Measurements from ENCODE around the gene MMP25.
A peak's percentile ranks its signal among the peaks of the same experiment; 100 is the strongest.

MMP25 gene

DNA sequence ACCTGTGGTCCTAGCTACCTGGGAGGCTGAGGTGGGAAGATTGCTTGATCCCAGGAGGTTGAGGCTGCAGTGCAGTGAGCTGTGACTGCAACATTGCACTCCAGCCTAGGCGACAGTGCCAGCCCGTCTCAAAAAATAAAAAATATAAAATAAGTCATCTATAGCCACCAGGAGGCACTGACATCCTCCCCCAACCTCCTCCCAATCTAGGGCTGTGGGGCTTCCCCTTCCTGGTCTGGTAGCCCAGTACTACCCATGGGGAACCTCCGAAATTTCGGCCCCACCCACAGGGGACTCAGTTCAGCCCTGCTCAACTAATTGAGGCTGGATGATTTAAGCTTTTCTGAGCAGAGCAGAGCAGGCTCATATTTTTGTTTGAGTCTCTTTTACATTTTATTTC is 49.5 kb downstream of the MMP25 start:
- no peak overlapping the region for H3K4me3 Mint-ChIP-seq
- no peaks in the 10 kb centered on the region for H3K36me3 Mint-ChIP-seq (ENCODE audit: low read depth)
- no peaks in the 10 kb centered on the region for H3K27me3 Mint-ChIP-seq
- no peak overlapping the region for H3K27ac Mint-ChIP-seq
- H3K4me1 Mint-ChIP-seq (ENCODE audit: low read depth): peaks cover 31% of the 10 kb centered on the region
- no peaks in the 10 kb centered on the region for H3K9me3 Mint-ChIP-seq

GRCh38 chr16:3096362-3096761 is 50.0 kb downstream of the MMP25 start:
- Mint-ChIP-seq H3K4me1 (ENCODE audit: low read depth) (peaks cover 31% of the 10 kb centered on the region), H3K27ac (no peak overlapping the region), H3K9me3 (no peaks in the 10 kb centered on the region), H3K4me3 (no peak overlapping the region), H3K27me3 (no peaks in the 10 kb centered on the region), H3K36me3 (ENCODE audit: low read depth) (no peaks in the 10 kb centered on the region)

DNA sequence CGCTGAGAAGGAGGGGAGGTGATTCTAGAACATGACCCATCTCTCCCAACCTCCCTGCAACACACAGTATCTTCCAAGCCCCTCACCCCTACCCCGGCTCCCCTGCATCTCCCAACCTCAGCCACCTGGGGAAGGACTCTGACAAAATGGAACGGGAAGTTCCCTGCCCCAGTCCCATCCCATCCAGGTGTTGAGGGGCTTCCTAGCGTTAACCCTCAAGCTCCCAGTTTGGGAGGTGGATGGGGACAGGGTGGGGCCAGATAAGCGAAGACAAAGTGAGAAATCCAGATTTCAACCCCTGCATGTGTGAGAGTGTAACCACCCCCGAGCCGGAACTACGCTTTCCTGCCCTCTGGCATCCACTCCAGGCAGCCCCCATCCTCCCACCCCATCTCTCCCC is 50.9 kb downstream of the MMP25 start:
- Mint-ChIP-seq H3K4me1 (ENCODE audit: low read depth) (peaks cover 39% of the 10 kb centered on the region), H3K9me3 (no peaks in the 10 kb centered on the region), H3K36me3 (ENCODE audit: low read depth) (no peaks in the 10 kb centered on the region), H3K27ac (no peak overlapping the region), H3K27me3 (no peaks in the 10 kb centered on the region), H3K4me3 (no peak overlapping the region)

DNA sequence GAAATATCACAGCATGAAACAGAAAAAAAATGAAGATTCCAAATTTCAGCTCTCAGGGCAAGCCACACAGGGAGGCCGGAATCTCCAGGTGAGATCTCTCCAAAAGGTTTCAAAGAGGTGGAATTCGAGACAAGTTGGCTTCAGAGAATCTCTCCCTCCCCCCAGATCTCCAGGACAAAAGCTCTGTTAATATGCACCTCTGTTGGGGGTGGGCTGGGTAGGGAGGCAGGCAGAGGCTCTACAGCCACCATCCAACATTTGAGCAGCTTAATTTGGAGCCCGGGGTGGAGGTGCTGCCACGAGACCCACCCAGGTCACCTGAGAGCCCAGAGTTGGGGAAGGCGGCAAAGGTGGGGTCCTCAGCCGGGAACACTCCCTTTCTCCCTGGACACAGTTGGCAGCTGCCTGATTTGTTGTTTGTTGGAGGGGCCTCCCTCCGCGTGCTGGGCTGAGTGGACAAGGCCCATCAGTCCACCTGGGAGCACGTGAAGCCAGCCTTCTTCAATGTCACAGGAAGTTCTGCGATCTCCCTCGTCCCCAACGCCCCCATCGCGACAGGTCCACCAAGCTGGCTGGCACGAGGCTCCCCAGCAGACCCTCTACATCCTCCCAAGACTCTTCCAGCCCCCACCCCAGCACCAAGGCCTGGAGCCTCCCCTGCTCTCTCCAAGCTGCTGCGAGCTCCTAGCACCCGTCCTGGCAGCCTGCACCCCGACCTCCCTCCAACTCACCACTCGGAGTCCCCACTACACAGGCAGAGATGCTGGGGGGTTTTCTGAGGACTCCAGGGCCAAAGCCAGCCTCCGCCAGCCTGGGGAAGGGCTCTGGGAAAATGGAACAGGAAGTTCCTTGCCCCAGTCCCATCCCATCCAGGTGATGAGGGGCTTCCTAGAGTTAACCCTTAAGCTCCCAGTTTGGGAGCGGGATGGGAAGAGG is 52.4 kb downstream of the MMP25 start, which contains the start of gene ZSCAN10:
Gene ZSCAN10 (minus strand): TSS at position 836 of the 936 bp plus-strand sequence. CDS start 6,357 bp downstream, outside the sequence.
- no peaks in the 10 kb centered on the region for H3K27me3 Mint-ChIP-seq
- H3K9me3 Mint-ChIP-seq: no peaks in the 10 kb centered on the region
- H3K36me3 Mint-ChIP-seq (ENCODE audit: low read depth): no peaks in the 10 kb centered on the region
- H3K27ac Mint-ChIP-seq: peak within 1 kb of the TSS; percentile 13
- H3K4me1 Mint-ChIP-seq (ENCODE audit: low read depth): peaks cover 46% of the 10 kb centered on the region
- peak within 1 kb of the TSS; percentile 56 for H3K4me3 Mint-ChIP-seq

- Mint-ChIP-seq H3K9me3 (no peaks in the 10 kb centered on the region), H3K27me3 (no peaks in the 10 kb centered on the region), H3K4me3 (no peak overlapping the region), H3K4me1 (ENCODE audit: low read depth) (peaks cover 46% of the 10 kb centered on the region), H3K27ac (no peak overlapping the region), H3K36me3 (ENCODE audit: low read depth) (no peaks in the 10 kb centered on the region)
Measured at GRCh38 chr16:3099395-3099731, 53.0 kb downstream of the MMP25 start.

DNA sequence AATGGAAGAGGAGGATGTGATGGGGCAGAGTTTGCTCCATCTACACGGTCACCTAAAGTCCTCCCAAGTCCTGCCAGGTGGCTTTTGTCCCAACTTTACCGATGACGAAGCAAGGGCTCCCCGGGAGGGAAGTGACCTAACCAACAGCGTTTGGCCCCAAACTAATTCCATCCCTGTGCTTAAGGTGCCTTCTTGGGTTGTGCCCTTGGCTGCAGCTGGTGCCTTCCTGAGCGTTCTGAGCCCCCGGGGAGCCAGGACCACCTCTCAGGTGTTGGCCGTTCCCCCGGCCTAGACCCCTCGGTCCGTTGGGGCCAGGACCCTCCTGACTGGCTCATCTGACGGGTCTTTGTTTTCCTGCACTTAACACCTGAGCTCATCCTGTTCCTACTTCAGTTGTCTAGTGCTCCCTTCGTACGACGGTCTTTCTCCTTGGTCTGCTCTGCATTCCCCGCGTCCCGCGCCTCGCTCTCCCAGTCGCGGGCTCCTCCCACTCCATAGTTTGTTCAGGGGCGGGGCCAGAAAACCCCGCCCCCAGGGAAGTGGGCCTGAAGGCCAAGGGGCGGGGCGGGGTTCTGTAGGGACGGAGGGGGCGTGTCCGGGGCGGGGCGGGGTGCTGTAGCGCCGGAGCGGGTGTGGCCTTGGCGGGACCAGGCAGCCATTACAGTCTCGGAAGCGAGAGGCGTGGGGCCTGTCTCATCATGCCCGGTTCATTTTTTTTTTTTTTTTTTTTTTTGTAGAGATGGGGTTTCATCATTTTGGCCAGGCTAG is 53.6 kb downstream of the MMP25 start:
- no peaks in the 10 kb centered on the region for H3K36me3 Mint-ChIP-seq (ENCODE audit: low read depth)
- peak overlapping the region; percentile 56 for H3K4me3 Mint-ChIP-seq
- H3K27me3 Mint-ChIP-seq: no peaks in the 10 kb centered on the region
- H3K4me1 Mint-ChIP-seq (ENCODE audit: low read depth): peaks cover 40% of the 10 kb centered on the region
- H3K9me3 Mint-ChIP-seq: no peaks in the 10 kb centered on the region
- H3K27ac Mint-ChIP-seq: peak overlapping the region; percentile 13

GRCh38 chr16:3101018-3101840 is 54.9 kb downstream of the MMP25 start:
- peak overlapping the region; percentile 78 for H3K4me3 Mint-ChIP-seq
- H3K27me3 Mint-ChIP-seq: no peaks in the 10 kb centered on the region
- no peaks in the 10 kb centered on the region for H3K9me3 Mint-ChIP-seq
- H3K4me1 Mint-ChIP-seq (ENCODE audit: low read depth): peaks cover 40% of the 10 kb centered on the region
- peak overlapping the region; percentile 75 for H3K27ac Mint-ChIP-seq
- no peaks in the 10 kb centered on the region for H3K36me3 Mint-ChIP-seq (ENCODE audit: low read depth)

- Mint-ChIP-seq H3K4me1 (ENCODE audit: low read depth) (peaks cover 42% of the 10 kb centered on the region), H3K4me3 (peak overlapping the region; percentile 78), H3K27me3 (no peaks in the 10 kb centered on the region), H3K27ac (peak overlapping the region; percentile 64), H3K9me3 (no peaks in the 10 kb centered on the region), H3K36me3 (ENCODE audit: low read depth) (no peaks in the 10 kb centered on the region)
Measured at GRCh38 chr16:3101841-3102470, 55.6 kb downstream of the MMP25 start.

GRCh38 chr16:3106205-3106928 is 60.0 kb downstream of the MMP25 start:
- H3K27ac Mint-ChIP-seq: peak overlapping the region; percentile 88
- peak overlapping the region; percentile 84 for H3K4me3 Mint-ChIP-seq
- H3K36me3 Mint-ChIP-seq (ENCODE audit: low read depth): no peaks in the 10 kb centered on the region
- no peaks in the 10 kb centered on the region for H3K9me3 Mint-ChIP-seq
- H3K4me1 Mint-ChIP-seq (ENCODE audit: low read depth): peaks cover 34% of the 10 kb centered on the region
- H3K27me3 Mint-ChIP-seq: no peaks in the 10 kb centered on the region
